HUES64 (cell line): Measurements from ENCODE around the gene KRT36.

Experiments
- H3K27ac ChIP-seq: 2 replicates; pipeline ENCODE4 v1.7.0; 2013; ENCODE audit warnings: low read depth, low read length, inconsistent platforms
- H3K27me3 ChIP-seq: 2 replicates; pipeline ENCODE4 v1.6.1; 2013; ENCODE audit warnings: mild to moderate bottlenecking, low read length; ENCODE audit not compliant: insufficient read depth
- H3K36me3 ChIP-seq: 2 replicates; pipeline ENCODE4 v1.6.1; 2013; ENCODE audit warnings: mild to moderate bottlenecking, low read length; ENCODE audit not compliant: insufficient read depth
- H3K4me1 ChIP-seq: 2 replicates; pipeline ENCODE4 v1.6.1; 2013; ENCODE audit warnings: mild to moderate bottlenecking, low read length, moderate library complexity; ENCODE audit not compliant: insufficient read depth
- H3K4me3 ChIP-seq: 2 replicates; pipeline ENCODE4 v1.5.1; 2013; ENCODE audit warnings: mild to moderate bottlenecking, low read length, moderate library complexity
- H3K9ac ChIP-seq: 2 replicates; pipeline ENCODE4 v1.6.1; 2013; ENCODE audit warnings: mild to moderate bottlenecking, low read depth, low read length
- H3K9me3 ChIP-seq: 2 replicates; pipeline ENCODE4 v1.6.1; 2013; ENCODE audit warnings: low read depth, low read length; ENCODE audit not compliant: insufficient read depth
- WGBS: fragments of 150-250, 120-280 bp; methylation state at CpG from one replicate; pipeline ENCODE4 v1.1.7; 2013; ENCODE audit warnings: missing lambda C conversion rate; 5-methylcytosine and 5-hydroxymethylcytosine counted together

The KRT36 gene

GRCh38 chr17:41511116-41511515, 21.4 kb upstream of the KRT36 start:
- H3K4me1 ChIP-seq: peaks cover 10% of the 10 kb centered on the region
- no peak overlapping the region for H3K9ac ChIP-seq
- no peaks in the 10 kb centered on the region for H3K9me3 ChIP-seq
- no peak overlapping the region for H3K27ac ChIP-seq
- WGBS: 76% methylated on average over 4 of the region's 4 CpGs
- no peaks in the 10 kb centered on the region for H3K36me3 ChIP-seq
- H3K4me3 ChIP-seq: no peak overlapping the region
- H3K27me3 ChIP-seq: no peaks in the 10 kb centered on the region

- Histone ChIP-seq H3K9me3 (no peaks in the 10 kb centered on the region), H3K27ac (no peak overlapping the region), H3K4me3 (no peak overlapping the region), H3K27me3 (no peaks in the 10 kb centered on the region), H3K9ac (no peak overlapping the region), H3K4me1 (peaks cover 10% of the 10 kb centered on the region), H3K36me3 (no peaks in the 10 kb centered on the region)
- WGBS: 85% methylated on average over 7 of the region's 7 CpGs
These were observed 20.7 kb upstream of the KRT36 start for GRCh38 chr17:41510251-41511065.

GRCh38 chr17:41507315-41507880, 17.7 kb upstream of the KRT36 start:
- no peak overlapping the region for H3K9ac ChIP-seq
- 65% methylated on average over 10 of the region's 10 CpGs for WGBS
- peaks cover 10% of the 10 kb centered on the region for H3K4me1 ChIP-seq
- H3K36me3 ChIP-seq: no peaks in the 10 kb centered on the region
- H3K4me3 ChIP-seq: no peak overlapping the region
- H3K27ac ChIP-seq: no peak overlapping the region
- no peaks in the 10 kb centered on the region for H3K9me3 ChIP-seq
- H3K27me3 ChIP-seq: no peaks in the 10 kb centered on the region

DNA sequence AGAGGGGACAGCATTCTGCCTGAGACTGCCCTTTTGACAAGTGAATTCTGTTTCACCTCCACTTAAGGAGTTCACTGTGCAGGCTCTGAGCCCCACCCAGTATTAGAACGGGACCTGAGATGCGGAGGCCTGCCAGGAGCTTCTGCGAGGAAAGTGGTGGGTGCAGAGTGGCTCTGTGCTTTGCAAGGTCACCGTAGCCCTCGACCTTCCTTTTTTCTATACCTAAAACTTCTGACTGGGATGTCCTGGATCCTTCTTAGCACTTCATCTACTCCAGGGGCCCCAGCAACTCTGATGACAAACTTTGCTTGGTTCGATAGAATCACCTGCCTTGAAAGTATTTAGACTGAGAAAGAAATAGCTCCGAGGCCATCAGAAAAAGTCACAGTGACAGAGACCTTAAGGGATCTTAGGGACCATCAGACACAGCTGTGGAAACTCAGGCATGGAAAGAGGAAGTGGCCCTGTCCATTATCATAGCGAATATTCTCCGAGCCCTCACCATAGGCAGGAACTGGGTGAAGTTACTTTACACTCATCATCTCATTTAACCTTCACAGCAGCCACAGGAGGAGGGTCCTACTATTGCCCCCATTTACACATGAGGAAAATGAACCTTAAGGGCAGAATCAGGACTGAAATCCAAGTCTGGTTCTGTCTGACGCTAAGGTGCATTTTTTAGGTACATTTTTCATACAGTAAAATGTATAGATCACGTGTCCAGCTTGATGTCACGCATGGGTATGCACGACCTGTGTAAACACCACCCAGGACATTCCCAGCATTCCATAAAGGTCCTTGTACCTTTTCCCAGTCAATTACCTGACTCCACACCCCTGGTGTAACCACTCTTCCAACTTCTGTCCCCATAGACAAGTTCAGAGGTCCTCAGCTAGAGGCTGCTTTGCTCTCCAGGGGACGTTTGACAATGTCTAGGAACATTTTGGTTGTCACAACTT, 16.4 kb upstream of the KRT36 start:
- H3K27me3 ChIP-seq: no peaks in the 10 kb centered on the region
- 92% methylated on average over 14 of the region's 14 CpGs for WGBS
- H3K36me3 ChIP-seq: no peaks in the 10 kb centered on the region
- H3K27ac ChIP-seq: no peak overlapping the region
- no peak overlapping the region for H3K9ac ChIP-seq
- peaks cover 10% of the 10 kb centered on the region for H3K4me1 ChIP-seq
- no peak overlapping the region for H3K4me3 ChIP-seq
- H3K9me3 ChIP-seq: no peaks in the 10 kb centered on the region

GRCh38 chr17:41505007-41505808, 15.5 kb upstream of the KRT36 start, which contains the start of gene KRT13:
Gene KRT13 (minus strand): TSS chr17:41505612. CDS start chr17:41505550, 62 bp downstream.
- Histone ChIP-seq H3K4me1 (peaks cover 8% of the 10 kb centered on the region), H3K27ac (no peak within 1 kb of the TSS), H3K36me3 (no peaks in the 10 kb centered on the region), H3K4me3 (no peak within 1 kb of the TSS), H3K9me3 (no peaks in the 10 kb centered on the region), H3K9ac (no peak within 1 kb of the TSS), H3K27me3 (no peaks in the 10 kb centered on the region)
- 91% methylated on average over 17 of the region's 17 CpGs for WGBS

- Histone ChIP-seq H3K4me3 (no peak overlapping the region), H3K9ac (no peak overlapping the region), H3K27me3 (no peaks in the 10 kb centered on the region), H3K4me1 (peaks cover 7% of the 10 kb centered on the region), H3K9me3 (no peaks in the 10 kb centered on the region), H3K36me3 (no peaks in the 10 kb centered on the region), H3K27ac (no peak overlapping the region)
- WGBS: 90% methylated on average over 8 of the region's 8 CpGs
These were observed 14.7 kb upstream of the KRT36 start for GRCh38 chr17:41504246-41504977.

GRCh38 chr17:41503202-41503601, 13.5 kb upstream of the KRT36 start:
- H3K36me3 ChIP-seq: no peaks in the 10 kb centered on the region
- no peak overlapping the region for H3K27ac ChIP-seq
- H3K27me3 ChIP-seq: no peaks in the 10 kb centered on the region; the same call in 1 of the 2 replicates
- H3K4me3 ChIP-seq: no peak overlapping the region
- WGBS: 95% methylated on average over 8 of the region's 9 CpGs
- no peaks in the 10 kb centered on the region for H3K9me3 ChIP-seq
- no peak overlapping the region for H3K9ac ChIP-seq
- peaks cover 7% of the 10 kb centered on the region for H3K4me1 ChIP-seq

DNA sequence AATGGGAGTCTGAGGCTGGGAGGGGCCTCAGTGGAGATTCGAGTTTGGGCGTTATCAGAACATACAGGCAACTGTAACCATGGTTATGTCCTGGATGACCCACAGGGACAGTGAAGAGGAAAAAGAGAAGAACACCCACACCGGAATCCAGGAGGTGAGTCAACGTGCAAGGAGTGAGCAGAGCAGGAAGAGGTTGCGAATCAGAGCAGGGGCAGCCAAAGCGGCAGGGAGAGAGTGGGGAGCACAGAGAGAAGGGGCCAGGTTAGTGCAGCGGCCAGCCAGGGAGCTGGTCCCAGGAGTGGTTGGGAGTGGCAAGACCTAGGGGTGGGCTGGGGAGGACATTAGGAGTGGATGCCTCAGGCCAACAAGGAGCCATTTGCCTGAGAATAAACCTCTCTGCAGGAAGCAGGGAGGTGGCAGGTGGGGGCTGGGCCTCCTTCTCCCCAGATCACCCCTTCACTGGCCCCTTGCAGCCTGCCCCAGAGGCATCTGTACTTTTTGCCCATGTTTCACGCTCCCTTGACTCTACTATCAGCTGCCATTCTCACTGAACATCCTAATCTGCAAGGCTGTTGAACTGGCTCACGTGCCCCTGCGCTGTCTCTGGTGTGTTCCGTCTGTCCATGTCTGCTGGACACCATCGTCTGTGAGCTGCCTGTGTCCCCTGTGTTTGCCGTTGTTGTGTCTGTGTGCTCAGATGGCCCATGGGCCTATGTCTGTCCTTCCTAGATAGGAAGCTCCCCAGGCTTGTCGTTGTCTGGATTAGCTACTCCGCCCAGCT, 10.6 kb upstream of the KRT36 start:
- no peaks in the 10 kb centered on the region for H3K9me3 ChIP-seq
- H3K9ac ChIP-seq: no peak overlapping the region
- no peak overlapping the region for H3K27ac ChIP-seq
- no peaks in the 10 kb centered on the region; the same call in 1 of the 2 replicates for H3K27me3 ChIP-seq
- no peak overlapping the region for H3K4me3 ChIP-seq
- H3K4me1 ChIP-seq: peaks cover 9% of the 10 kb centered on the region
- no peaks in the 10 kb centered on the region for H3K36me3 ChIP-seq
- 57% methylated on average over 15 of the region's 15 CpGs for WGBS

DNA sequence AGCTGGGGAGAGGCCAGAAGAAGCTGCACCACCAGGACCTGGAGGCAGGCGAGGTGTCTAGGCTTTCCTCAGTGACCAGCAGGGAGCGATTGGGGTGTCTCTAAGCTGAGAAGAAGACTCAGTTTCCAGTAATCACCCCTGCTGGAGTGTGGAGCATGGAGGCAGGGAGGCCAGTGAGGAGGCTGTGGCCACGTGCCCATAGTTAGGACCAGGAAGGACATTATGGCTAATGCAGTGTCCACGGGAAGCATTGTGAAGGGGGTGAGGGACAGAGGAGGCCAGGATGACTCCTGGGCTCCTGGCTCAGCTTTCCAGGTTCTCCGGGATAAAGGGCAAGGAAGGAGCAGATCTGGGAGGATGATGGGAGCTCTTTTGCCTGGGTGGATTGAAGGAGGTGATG, 10.0 kb upstream of the KRT36 start:
- H3K4me1 ChIP-seq: peaks cover 9% of the 10 kb centered on the region
- no peak overlapping the region for H3K4me3 ChIP-seq
- H3K9ac ChIP-seq: no peak overlapping the region
- 91% methylated on average over 5 of the region's 5 CpGs for WGBS
- H3K27me3 ChIP-seq: no peaks in the 10 kb centered on the region; the same call in 1 of the 2 replicates
- H3K9me3 ChIP-seq: no peaks in the 10 kb centered on the region
- H3K27ac ChIP-seq: no peak overlapping the region
- H3K36me3 ChIP-seq: no peaks in the 10 kb centered on the region
